HG03159 (cell line): Measurements from ENCODE around the gene ATP5MC2.
A peak's percentile ranks its signal among the peaks of the same experiment; 100 is the strongest.
"Not testable (repeated sequence)": the region's sequence is repeated elsewhere in the genome, so short reads cannot be mapped to it uniquely, and the experiment has no call there.

Experiments used
- ATAC-seq: cut with Tn5 transposase; IDR thresholded peaks from one replicate; pipeline ENCODE4 v1.9.1; 2021; ENCODE audit warnings: mild to moderate bottlenecking, moderate library complexity; ENCODE audit not compliant: unreplicated experiment

ATP5MC2 gene

DNA sequence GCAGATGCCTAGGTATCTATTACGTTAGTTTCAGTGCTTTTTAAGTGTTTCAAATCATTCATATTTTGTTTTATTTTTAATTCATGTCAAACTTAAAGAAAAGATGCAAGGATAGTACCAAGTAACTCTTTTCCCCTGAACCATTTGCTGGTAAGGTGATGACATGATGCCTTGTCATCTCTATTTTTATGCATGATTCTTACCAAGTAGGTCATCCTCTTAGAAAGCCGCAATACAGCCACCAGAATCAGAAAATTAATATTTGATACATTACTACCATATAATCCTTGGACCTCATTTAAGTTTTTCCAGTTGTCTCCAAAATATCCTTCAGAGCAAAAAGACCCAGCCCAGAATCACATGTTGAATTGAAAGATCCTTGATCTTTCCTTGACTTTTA is 22.3 kb downstream of the ATP5MC2 start:
- ATAC-seq = no peak

DNA sequence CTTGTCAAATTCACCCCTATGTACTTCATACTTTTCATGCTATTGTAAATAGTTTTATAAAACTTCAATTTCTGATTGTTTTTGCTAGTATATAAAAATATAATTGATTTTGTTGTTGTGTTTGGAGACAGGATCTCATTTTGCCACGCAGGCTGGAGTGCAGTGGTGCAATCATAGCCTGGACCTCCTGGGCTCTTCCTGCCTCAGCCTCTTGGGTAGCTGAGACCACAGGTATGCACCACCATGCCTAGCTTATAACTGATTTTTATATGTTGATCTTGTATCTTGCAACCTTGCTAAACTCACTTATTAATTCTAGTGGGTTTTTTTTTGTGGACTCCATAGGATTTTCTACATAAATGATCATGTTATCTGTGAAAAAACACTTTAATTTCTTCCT is 23.5 kb downstream of the ATP5MC2 start:
- ATAC-seq = no peak

DNA sequence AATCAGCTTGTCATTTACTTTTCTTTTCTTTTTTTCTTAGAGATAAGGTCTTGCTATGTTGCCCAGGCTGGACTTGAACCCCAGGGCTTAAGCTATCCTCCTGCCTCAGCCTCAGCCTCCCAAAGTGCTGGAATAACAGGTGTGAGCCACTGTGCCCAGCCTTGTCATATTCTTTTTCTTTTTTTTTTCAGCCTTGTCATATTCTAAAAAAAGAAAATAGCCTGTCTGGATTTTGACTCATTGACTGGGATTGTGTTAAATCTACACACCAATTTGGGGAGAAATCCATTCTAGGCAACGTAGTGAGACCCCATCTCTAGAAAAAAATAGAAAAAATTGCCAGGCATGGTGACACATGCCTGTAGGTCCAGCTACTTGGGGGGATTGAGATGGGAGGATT is 24.1 kb downstream of the ATP5MC2 start:
- ATAC-seq = no peak

DNA sequence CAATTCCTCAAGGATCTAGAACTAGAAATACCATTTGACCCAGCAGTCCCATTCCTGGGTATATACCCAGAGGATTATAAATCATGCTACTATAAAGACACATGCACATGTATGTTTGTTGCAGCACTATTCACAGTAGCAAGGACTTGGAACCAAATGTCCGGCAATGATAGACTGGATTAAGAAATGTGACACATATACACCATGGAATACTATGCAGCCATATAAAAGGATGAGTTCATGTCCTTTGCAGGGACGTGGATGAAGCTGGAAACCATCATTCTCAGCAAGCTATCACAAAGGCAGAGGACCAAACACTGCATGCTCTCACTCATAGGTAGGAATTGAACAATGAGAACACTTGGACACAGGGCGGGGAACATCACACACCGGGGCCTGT is 29.6 kb downstream of the ATP5MC2 start:
- not testable (repeated sequence) for ATAC-seq

DNA sequence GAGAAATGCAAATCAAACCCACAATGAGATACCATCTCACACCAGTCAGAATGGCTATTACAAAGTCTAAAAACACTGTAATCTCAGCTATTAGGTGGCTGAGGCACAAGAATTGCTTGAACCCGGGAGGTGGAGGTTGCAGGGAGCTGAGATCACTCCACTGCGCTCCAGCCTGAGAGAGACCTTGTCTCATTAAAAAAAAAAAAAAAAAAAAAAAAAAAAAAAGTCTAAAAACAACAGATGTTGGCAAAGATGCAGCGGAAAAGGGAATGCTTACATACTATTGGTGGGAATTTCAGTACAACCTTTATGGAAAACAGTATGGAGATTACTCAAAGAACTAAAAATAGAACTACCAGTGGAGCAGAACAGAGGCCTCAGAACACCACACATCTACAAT is 30.7 kb downstream of the ATP5MC2 start:
- ATAC-seq = no peak

DNA sequence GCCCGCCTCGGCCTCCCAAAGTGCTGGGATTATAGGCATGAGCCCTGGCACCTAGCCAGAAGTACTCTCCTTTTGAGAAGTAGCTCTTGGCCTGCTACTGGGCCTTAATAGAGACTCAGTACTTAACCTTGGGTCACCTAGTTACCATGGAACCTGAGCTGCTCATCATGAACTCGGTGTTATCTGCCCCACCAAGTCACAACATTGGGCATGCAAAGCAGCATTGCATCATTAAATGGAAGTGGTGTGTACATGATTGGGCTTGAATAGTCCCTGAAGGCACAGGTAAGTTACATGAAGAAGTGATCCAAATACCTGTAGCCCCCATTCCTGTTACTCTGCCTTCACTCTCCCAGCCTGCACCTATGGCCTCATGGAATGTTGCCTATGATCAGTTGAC is 31.8 kb downstream of the ATP5MC2 start:
- ATAC-seq = no peak

DNA sequence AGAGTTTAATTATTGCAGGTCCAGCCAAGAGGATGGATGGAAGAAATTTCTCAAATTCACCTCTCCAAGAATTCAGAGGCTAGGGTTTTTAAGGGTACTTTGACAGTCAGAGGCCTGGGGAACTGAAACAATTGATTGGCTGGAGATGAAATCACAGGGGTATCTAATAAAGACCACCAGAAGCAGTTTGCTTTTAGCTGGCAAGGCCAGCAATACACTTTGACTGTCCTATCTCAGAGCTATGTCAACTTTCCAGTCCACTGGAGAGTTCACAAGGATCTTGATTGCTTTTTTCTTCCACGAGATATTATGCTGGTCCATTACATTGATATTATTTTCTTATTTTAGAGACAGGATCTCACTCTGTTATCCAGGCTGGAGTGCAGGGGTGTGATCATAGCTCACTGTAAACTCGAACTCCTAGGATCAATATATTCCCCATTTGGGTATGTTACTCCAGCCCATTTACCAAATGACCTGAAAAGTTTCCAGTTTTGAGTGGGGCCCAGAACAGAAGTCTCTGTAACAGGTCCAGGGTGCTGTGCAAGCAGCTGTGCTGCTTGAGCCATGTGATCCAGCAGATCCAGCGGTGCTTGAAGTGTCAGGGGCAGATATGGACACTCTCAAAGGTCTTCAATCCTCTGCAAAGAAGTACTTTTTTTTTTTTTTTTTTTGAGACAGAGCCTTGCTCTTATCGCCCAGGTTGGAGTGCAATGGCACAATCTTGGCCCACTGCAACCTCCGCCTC is 32.5 kb downstream of the ATP5MC2 start:
- ATAC-seq = no peak

DNA sequence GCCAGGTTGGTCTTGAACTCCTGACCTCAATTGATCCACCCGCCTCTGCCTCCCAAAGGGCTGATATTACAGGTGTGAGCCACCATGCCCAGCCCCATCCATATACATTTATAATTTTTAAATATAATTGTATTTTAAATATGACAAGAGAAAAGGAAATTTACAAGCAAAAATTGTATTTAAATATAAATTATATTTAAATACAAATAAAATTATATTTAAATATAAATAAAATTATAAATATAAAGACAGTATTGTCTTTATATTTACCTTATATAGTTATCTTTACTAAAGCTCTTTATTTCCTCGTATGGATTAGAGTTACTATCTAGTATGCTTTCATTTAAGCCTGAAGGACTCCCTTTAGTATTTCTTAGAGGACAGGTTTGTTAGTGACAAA is 37.8 kb downstream of the ATP5MC2 start:
- no peak for ATAC-seq

DNA sequence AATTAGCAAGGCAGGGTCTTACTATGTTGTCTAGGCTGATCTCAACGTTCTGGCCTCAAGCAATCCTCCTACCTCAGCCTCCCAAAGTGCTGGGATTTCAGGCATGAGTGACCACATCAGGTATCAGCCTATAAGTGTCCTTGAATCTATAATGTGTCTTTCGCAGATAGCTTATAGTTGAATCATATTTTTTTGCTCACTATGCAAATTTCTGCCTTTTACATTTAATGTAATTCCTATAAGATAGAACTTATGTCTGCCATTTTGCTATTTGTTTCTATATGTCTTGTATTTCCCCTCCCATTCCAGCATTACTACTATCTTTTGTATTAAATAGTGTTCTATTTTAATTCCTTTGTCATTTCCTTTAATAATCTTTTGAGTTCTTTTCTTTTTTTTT is 39.2 kb downstream of the ATP5MC2 start:
- no peak for ATAC-seq

DNA sequence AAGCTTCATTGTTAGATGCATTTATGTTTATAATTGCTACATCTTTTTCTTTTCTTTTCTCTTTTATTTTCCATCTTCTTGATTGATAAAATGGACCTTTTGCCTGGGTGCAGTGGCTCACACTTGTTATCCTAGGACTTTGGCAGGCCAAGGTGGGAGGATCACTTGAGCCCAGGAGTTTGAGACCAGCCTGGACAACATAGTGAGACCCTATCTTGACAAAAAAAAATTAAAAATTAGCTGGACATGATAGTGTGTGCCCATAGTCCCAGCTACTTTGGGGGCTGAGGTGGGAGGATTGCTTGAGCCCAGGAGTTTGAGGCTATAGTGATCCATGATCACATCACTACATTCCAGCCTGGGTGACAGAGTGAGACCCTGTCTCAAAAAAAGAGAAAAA is 40.2 kb downstream of the ATP5MC2 start:
- ATAC-seq = not testable (repeated sequence)

DNA sequence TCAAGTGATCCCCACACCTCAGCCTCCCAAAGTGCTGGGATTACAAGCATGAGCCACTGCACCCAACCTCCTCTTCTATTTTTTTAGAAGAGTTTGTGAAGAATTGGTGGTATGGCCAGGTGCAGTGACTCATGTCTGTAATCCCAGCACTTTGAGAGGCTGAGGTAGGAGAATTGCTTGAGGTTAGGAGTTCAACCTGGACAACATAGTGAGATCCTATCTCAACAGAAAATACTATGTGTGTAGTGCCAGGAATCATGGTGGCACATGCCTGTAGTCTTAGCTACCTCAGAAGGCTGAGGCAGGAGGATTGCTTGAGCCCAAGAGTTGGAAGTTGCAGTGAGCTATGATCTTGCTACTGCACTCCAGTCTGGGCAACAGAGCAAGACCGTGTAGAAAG is 44.2 kb downstream of the ATP5MC2 start:
- ATAC-seq = no peak

DNA sequence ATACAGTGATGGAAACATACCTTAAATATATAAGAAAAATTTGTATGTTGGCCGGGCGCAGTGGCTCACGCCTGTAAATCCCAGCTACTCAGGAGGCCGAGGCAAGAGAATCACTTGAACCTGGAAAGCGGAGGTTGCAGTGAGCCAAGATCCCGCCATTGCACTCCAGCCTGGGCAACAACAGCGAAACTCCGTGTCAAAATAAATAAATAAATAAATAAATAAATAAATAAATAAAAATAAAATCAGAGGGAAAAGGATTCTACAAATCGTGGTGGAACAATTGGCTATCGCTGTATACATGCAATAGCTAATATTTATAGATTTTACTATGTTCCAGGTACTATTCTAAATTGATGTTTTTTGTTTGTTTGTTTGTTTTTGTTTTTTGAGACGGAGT is 48.0 kb downstream of the ATP5MC2 start:
- no peak for ATAC-seq

DNA sequence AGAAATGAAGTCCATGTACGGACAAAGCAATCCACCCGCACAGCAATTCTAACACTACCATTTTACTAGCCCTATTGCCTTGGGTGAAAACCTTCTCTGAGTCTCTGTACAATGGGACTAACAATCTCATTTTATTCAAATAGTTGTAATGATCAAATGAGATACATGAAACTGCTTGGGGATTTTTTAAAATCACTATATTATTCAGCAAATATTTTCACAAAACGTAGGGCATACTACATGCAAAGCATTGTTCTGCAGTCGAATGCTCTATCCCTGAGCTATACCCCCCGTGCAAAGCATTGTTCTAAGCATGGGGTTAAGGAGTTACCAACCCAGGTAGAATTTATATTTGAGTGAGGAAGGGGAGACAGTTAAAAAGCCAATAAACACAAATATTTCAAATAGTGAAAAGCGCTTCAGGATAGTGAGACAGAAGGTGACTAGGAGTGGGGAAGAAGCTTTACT is 49.1 kb downstream of the ATP5MC2 start:
- no peak for ATAC-seq

DNA sequence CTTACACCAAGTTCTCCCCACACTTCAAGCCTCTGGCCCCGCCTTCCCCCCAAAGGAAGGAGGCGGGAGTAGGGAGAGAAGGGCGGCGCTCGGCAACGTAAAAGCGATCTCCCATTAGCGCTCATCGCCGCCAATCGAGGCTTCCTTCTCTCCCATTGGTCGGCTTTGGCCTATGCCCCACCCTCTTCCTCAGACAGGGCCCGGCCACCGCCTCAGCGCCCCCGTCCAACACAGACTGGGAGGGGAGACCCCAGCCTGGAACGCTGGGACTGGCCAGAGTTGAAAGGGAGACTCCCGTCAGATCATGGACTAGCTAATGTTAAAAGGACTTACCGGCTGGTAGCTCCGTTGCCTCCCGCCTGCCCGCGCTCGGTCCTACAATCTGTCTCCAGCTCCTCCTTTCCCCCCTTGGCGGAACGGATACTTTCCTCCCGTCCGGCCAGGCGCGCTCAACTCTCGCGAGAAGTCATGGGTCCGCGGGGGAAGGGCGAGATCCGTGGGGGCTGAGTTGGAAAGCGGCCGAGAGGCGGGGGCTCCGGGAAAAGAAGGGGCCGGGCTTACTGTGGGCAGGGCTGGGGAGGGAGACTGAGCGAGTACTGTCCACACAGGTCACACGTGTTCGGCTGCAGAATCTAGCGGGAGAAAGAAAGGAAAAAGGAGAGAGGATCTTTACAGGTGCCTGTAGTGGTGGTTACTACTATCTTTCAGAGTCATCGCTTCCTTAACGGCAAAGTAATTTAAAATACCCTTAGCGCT is 49.8 kb downstream of the ATP5MC2 start, which contains the start of gene ATF7:
Gene ATF7 (minus strand): TSS at position 437 of the 756 bp plus-strand sequence. CDS start 25,382 bp downstream, outside the sequence.
- ATAC-seq = peak; percentile 96

DNA sequence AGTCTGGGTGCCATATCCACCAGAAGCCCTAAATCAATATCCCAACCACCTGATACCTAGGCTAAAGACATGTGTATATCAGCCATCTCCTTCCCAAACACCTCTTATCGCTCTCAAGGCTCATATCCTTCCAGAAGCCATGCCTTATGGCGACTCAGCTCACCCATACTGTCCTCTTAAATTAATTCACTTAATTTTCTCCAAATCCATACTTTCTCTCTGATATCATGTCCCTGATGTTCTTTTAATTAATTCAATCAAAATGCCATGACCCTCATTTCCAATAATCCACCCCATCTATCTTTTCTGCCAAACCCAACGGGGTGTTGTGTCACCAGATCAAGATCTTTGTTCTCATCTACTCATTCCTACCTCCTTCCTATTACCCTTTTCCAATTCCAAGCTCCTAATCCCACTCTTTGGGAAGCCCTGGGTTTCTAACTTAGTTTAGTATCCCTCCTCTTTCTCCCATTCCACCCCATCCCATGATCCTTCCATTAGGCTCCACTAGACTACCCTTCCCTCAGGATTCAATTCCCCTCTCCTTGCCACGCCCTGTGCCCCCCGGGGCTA is 50.4 kb downstream of the ATP5MC2 start:
- ATAC-seq = no peak

DNA sequence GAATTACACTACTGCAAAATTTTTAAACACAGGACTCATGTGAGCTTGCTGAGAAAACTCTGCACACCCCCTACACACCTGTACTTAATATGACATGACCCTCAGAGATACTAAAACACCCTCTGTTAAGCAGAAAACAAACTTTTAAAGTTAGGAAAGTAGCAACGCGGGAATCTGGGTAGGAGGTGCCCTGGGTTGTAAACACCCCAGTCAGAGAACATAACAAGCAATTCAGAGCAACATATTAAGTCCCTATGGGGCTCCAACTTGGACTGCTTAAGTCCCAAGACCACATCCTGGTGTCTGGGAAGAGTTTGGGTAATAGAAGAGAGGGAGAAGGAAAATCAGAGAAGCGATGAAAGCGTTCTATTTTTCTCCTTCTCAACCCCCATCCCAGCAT is 50.9 kb downstream of the ATP5MC2 start:
- ATAC-seq = no peak

DNA sequence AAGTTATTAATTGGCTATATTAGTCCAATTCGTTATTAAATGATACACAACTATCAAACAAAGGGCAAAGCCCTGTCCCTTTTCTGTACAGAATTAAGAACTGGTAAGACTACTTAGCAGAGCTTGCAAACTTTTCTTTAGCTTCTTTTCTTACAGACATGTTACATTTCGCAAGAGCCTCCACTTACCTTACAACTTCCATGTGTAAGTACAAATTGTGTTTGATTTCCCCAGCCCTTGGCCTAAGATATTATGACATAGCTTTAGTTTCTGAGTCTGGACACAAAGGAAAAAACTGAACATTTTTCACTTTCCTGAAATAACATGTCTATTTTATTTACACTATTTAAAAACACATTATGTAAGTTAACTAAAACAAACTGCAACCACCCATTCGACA is 51.4 kb downstream of the ATP5MC2 start:
- no peak for ATAC-seq

DNA sequence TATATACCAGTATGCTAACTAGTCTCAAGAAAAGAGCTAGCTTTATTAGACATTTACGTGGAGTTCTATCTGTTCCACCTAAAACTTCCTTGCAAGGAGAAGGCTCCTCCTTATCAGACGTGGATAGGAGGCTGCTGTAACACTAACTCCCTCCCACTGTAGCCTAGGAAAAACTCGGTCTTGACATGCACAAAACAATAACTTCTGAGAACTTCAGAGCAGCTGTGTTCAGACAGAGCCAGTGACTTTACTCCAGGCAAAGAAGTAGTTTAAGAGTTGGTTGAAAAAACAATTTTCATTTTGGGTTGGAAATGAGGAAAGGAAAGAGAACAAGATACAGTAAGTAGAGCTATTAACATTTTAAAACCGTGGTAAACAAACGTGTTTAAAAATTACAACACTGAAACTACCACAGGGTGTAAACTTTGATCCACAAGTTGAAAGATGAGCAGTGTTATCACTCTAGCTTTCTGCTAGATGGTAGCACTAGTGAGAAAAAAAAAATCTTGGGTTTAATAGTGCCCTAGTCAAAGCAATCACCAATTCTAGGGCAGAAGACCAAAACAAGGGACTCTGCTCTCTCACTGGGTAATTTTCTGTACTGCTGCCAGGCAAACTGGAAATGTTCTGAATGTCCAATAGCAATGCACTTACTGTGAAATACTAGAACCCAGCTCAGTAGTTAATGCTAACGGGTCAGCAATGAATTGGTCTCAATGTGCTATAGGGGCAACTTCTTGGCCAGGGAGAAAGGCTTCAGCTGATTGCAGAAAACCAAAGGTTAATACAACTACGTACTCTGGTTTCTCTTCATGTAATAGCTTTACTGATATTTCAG is 52.1 kb downstream of the ATP5MC2 start:
- ATAC-seq = no peak

DNA sequence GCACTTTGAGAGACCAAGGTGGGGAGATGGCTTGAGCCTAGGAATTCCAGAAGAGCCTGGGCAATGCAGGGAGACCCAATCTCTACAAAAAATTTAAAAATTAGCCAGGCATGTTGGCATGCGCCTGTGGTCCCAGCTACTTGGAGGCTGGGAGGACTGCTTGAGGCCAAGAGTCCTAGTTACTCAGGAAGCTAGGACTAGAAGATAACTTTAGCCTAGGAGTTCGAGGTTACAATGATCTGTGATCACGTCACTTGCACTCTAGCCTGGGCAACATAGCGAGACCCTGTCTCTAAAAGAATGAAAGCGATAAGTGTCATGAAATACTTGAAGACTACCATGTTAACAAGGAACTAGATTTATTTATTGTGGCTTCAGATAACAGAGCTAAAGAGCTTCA is 53.2 kb downstream of the ATP5MC2 start:
- no peak for ATAC-seq

DNA sequence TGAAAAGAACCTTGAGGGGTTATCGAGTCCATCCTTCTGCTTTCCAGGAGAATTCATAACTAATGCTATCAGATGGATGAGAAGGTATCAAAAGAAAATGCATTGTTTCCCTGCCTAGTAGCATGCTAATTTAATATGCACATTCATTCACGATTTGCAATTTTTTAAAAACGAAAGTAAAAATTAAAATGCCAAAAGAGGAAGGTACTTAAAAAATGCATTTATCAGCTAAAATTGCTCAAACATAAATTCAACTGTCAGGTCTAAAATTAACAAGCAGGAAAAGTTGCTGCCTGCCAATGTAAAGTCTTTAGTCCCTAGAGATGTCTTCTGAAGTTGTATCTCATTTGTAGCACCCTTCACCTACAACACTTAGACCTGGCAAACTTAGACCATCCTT is 57.6 kb downstream of the ATP5MC2 start:
- ATAC-seq = no peak

DNA sequence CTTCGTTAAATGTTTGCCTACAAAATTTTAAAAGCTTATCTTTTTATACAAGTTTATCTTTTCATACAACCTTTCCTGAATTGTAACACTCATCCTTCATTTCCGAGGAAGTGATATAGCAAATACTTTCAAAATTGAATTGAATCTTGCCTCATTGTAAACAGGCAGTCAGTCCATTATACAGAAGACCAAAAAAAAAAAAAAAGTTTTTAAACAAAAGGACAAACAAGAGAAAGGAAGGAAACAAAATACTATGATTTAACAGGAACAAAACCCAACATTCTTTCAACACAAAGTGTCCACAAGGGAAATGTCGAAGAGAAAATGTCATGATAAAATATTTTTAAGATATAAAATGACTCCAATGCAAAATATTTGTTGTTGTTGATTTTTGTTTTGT is 58.2 kb downstream of the ATP5MC2 start:
- ATAC-seq = no peak
